DMS114 treated with DMSO at 0.1 percent for 48 hours (cell line): ENCODE data around the gene TUBGCP5.
A peak's percentile ranks its signal among the peaks of the same experiment; 100 is the strongest.
"Not testable (repeated sequence)": the region's sequence is repeated elsewhere in the genome, so short reads cannot be mapped to it uniquely, and the experiment has no call there.

Source experiments
- DNase-seq: peaks from one replicate; lab custom pipeline; 2025; ENCODE audit not compliant: unreplicated experiment; lab: John Stamatoyannopoulos, UW

Gene TUBGCP5

DNA sequence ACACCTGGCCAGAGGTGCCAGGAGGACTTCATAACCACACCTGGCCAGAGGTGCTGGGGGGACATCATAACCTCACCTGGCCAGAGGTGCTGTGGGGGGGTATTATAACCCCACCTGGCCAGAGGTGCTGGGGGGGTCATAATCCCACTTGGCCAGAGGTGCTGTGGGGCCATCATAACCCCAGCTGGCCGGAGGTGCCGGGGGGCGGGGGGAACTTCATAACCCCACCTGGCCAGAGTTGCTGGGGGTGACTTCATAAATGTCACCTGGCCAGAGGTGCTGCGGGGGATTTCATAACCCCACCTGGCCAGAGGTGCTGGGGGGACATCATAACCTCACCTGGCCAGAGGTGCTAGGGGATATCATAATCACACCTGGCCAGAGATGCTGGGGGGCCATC lies 4.2 kb upstream of the TUBGCP5 start:
- DNase-seq: not testable (repeated sequence)

DNA sequence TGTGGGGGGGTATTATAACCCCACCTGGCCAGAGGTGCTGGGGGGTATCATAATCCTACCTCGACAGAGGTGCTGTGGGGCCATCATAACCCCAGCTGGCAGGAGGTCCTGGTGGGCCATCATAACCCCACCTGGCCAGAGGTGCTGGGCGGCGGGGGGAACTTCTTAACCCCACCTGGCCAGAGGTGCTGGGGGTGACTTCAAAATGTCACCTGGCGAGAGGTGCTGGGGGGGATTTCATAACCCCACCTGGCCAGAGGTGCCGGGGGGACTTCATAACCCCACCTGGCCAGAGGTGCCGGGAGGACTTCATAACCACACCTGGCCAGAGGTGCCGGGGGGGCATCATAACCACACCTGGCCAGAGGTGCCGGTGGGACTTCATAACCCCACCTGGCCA lies 2.4 kb upstream of the TUBGCP5 start:
- not testable (repeated sequence) for DNase-seq

DNA sequence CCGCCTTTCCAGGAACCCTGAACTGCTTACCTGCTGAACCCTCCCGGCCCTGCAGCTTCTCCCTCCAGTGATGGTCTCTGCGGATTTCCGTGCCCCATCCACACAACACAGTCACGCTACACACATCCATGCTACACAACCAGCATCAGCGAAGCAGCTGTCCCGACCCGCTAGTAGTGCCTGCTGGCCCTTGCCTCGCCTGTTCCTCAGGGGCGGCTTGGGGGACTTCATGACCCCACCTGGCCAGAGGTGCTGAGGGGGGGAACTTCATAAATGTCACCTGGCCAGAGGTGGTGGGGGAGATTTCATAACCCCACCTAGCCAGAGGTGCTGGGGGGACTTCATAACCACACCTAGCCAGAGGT lies 530 bp upstream of the TUBGCP5 start:
- DNase-seq: no peak

DNA sequence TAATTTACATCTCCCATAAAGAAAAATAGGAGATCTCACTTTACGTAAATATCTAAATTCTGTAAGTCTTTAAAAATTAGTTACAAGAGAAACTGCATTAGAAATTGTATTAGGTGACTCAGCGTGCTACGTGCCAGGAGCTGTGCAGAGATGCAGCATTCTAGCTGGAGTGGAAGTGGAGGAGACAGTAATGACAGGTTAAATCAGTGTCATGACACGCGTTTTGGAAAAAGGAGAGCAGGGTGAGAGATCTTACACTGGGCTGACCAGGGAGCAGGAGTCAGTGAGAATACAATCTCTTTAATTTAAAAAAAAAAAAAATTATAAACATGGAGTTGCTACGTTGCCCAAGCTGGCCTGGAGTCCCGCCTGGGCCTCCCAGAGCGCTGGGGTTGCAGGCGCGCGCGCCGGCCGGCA lies 635 bp downstream of the TUBGCP5 start:
- peak; percentile 16 for DNase-seq

DNA sequence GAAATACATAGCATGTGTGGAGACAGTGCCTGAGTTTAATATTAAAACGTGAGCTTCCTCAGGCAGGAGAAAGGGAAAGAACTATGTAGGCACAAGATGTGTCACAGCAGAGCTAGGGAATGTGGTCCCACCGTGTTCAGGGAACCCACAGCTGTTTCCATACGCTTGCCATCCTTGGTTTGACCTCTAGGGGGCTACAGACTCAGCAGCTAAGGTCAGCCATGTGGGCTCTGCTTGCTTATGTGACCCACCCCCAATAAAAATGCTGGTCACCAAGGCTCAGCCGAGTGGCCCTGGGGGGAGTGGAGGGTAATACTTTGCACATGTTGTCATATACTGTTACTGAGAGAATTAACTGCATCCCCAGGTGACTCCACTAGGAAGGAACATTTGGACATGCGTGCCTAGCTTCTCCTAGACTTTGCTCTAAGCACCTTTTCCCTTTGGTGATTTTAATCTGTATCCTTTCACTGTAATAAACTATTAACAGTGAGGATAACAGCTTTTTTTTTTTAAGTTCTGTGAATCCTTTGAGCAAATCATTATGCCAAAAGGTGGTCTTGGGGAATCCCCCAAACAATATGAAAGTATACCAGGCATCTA lies 3.3 kb downstream of the TUBGCP5 start:
- no peak for DNase-seq

DNA sequence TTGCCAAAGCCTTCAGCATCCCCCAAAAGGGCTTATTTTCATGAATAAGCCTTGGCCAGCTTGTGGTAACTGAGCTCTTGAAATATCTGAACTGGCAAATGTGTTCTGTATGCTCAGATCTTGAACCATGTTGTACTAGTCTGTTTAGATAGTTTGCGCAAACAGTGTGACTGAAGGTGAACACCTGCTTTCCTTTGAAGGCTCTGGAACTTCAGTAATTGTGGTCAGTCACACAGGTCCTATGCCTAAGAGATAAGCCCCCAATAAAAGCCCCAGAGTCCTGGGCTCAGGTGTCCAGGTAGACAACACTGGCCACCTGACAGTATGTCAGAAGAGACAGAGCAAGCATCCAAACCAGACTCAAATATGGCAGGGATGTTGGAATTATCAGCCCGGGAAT lies 5.4 kb downstream of the TUBGCP5 start:
- no peak for DNase-seq

DNA sequence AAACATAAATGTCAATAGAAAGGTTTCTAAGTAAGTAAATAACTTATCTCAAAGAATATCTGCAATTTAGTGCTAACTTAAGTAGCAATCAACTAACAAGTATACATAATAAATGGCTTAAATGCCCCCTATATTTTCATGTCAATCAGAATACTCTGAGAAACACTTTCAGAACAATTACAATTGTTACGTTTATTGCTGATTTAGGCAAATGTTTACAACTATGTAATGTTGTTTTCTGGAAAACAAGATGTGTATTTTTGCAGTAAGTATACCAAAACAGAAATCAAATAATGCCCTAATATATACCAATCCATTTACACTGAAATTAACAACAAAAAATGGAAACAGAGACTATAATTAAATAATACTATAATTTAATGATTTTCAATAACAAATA lies 13.2 kb downstream of the TUBGCP5 start:
- no peak for DNase-seq

DNA sequence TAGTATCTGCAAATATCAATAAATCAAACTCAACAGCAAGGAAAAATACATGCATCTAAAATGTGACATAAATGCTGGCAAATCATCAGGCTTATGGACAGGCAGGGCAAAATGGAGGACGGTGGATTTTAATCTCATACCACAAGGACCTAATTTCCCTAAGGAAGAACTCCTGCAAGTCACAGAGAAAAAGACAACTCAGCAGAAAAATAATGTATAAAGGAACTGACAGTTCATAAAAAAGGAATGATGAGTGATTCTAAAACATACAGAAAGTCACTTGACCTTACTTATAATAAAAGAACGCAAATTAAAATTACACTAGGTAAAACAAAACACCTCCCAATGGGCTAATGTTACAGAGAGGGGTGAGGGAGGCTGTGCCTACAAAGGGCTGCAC lies 17.2 kb downstream of the TUBGCP5 start:
- DNase-seq: no peak

DNA sequence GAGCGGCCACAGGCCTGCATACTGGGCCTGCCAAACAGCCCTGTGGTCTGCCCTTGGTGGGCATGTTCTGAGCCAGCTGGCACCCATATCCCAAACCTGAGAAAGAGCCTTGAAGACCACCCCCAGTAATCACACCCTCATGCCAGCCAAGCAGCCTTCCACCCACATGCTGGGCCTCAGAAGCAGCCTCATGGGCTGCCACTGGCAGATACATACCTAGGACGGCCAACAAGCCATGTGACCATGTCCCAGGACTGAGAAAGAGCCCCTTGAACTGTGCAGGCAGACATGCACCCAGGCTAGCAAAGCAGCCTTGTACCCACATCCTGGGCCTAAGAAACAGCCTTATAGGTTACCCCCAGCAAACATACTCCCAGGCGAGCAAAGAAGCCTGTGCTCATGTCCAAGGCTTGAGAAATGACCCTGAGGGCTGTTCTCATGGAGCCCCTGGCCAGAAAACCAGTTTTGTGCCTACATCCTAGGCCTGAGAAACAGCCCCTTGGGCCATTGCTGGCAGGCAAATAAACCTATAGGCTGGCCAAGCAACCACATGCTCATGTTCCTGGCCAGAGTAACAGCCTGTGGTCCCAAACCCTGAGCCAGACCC lies 24.9 kb downstream of the TUBGCP5 start:
- DNase-seq: no peak

DNA sequence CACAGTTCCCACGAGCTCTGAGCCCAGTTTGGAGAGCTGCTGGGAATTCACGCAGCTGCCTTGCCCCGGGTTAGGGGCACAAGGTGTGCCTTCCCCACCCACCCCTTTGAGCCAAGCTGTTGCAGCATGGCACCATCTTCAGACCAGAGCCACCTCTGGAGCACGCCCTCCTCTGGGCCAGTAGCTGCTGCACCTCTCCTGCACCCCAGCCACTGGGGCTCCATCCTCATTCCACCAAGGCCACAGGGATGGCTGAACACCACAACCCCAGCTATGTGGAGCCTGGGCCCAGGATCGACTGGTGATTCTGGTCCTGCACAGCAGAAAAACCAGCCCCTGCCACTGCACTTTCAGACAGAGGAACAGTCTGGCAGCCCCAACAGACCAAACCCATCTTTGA lies 25.7 kb downstream of the TUBGCP5 start:
- no peak for DNase-seq

DNA sequence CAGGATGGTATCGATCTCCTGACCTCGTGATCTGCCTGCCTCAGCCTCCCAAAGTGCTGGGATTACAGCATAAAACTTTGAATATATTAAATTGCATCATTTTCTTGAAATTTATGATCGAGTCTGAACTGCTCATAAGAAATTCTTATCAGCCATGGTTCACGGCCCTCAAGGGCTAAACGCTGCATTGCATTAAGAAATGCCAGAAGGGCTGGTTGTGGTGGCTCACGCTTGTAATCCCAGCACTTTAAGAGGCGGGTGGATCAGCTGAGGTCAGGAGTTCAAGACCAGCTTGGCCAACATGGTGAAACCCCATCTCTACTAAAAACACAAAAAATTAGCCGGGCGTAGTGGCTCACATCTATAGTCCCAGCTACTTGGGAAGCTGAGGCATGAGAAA lies 26.8 kb downstream of the TUBGCP5 start:
- not testable (repeated sequence) for DNase-seq

DNA sequence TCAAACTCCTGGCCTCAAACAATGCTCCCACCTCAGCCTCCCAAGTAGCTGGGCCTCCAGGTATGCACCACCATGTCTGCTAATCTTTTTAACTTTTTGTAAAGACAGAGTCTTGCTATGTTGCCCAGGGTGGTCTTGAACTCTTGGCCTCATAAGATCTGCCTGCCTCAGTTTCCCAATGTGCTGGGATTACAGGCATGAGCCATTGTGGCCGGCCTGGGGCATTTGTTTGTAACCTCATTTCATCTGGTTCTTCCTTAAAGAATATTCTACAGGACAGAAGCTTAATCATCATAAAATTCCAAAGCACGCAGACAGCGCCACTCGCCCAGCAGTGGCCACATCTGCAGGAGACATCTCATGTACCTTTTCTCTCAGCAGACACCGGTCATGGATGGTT lies 35.6 kb downstream of the TUBGCP5 start:
- DNase-seq: no peak

DNA sequence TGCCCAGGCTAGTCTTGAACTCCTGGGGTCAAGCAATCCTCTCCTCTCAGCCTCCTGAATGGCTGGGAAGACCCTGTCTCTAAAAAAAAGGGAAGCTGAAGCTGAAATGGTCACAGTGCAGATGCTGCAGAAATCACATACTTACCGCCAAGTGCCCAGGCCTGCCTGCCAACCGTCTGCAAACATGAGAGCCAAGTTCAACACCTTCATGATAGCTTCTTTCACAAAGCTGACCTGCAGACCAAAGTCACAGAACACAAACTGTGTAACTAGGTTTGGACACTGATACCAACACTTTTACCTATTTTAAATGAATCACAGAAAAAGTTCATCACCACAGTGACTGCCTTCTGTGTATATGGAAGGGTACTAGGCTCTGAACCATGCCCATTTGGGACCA lies 36.4 kb downstream of the TUBGCP5 start:
- no peak for DNase-seq

DNA sequence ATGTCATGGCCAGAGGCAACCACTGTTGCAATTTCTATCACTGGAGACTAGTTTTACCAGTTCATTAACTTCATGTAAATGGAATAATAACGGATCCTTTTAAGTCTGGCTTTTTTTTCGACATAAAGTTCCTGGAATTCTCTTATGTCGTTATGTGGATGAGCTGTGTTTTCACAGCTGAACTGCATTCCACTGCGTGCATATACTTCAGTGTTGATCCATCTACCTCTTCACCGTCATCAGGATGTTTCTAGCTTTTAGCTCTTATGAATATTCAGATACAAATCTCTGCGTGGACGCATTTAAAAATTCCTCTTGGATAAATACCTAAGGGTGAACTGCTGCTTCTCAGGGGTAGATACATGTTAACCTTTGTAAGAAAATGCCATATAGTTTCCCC lies 43.6 kb downstream of the TUBGCP5 start:
- DNase-seq: no peak

DNA sequence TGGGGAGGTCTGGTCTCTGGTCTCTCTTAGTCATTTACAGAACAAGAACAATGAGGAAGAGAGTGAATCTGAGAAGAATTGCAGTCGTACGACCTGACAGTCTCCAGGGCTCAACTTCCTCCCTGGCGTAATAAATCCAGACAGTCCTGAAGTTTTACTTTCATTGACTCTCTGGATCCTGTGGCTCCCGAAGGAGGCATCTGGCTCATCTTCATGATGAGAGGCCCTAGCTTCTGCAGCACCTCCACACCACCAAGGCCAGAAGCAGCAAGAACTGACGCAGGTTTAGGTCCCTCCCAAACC lies 47.4 kb downstream of the TUBGCP5 start:
- DNase-seq: no peak

DNA sequence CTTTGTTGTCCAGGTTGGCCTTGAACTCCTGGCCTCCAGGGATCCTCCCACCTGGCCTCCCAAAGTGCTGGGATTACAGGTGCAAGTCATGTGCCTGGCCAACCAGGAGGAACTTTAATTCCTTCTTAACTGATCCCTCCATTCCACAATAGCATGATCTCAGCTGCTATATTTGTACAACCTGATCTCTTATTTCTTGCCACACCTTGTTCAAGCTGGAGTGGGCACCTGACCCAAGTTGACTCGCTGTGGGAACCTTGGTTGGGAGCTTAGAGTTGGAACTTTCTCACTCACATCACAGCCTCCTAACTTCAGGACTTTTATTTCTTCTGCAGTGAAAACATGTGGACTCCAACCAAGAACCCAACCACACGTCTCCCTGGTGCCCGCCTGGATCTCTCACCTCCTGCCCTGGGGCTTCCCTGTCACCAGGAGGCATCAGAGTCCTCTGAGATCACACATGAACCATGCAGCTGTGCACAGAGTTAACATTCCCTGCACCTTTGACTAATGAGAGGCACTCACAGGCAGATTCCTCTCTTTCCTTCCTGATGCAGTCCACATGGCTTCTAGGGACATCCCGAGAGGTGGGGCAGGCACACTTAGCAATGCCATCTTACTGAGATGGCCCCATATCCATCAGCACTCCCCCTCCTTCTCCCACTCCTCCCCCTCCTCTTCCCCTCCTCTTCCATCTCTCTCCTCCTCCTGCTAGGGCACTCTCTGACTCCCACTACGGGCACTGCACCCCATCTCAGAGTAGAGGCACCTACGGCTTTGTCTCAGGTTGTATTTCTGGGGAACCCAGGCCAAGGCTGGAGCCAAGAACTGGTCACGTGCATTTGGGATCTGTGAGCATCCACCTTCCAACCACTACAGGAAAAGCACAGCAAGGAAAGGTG lies 49.5 kb downstream of the TUBGCP5 start:
- DNase-seq: no peak

DNA sequence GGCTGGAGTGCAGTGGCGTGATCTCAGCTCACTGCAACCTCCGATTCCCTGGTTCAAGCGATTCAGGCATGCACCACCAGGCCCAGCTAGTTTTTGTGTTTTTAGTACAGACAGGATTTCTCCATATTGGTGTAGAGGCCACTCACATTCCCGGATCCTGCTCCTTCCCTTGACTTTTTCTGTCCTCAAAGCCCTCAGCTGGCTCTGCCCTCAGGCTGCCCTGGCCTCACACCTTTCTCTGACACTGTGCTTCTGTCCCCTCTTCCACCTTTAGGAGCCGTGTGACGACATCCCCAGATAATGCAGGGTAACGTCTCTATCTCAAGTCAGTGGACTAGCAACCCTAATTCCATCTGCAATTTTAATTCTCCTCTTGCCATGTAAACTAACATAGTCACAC lies 50.6 kb downstream of the TUBGCP5 start:
- no peak for DNase-seq

DNA sequence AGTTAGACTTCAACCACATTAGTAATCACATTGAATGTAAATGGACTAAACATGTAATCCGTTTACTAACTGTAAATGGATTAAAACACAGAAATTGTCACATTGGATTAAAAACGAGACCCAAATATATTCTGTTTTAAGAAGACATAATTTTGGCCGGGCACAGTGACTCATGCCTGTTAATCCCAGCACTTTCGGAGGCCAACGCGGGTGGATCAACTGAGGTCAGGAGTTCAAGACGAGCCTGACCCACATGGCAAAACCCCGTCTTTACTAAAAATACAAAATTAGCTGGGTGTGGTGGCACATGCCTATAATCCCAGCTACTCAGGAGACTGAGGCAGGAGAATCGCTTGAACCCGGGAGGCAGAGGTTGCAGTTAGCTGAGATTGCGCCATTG lies 57.4 kb downstream of the TUBGCP5 start:
- DNase-seq: not testable (repeated sequence)

DNA sequence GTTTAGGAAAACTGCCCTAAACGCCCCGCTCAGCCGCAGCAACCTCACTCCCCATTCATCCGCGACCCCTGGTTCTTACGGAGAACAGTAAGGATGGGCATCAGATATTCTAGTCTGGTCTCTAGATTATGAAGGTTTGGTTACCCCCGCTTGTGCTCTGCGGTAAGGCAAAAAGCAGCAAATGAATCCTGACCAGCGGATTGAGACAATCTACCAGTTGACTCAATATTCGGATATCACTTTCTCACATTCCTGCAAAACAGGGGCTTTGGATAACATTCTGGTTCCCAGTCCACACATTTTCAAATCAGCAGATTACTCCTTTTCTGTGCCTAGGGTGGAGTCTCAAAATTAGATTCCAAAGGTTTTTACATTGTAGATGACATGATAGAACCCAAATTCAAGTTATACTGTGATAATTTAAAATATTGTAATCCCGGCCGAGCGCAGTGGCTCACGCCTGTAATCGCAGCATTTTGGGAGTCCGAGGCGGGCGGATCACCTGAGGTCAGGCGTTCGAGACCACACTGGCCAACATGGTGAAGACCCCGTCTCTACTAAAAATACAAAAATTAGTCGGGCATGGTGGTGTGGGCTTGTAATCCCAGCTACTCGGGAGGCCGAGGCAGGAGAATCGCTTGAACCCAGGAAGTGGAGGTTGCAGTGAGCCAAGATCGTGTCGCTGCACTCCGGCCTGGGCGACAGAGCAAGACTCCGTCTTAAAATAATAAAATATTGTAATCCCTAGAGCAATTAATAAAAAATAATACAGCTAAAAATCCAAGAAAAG lies 58.1 kb downstream of the TUBGCP5 start:
- no peak for DNase-seq

DNA sequence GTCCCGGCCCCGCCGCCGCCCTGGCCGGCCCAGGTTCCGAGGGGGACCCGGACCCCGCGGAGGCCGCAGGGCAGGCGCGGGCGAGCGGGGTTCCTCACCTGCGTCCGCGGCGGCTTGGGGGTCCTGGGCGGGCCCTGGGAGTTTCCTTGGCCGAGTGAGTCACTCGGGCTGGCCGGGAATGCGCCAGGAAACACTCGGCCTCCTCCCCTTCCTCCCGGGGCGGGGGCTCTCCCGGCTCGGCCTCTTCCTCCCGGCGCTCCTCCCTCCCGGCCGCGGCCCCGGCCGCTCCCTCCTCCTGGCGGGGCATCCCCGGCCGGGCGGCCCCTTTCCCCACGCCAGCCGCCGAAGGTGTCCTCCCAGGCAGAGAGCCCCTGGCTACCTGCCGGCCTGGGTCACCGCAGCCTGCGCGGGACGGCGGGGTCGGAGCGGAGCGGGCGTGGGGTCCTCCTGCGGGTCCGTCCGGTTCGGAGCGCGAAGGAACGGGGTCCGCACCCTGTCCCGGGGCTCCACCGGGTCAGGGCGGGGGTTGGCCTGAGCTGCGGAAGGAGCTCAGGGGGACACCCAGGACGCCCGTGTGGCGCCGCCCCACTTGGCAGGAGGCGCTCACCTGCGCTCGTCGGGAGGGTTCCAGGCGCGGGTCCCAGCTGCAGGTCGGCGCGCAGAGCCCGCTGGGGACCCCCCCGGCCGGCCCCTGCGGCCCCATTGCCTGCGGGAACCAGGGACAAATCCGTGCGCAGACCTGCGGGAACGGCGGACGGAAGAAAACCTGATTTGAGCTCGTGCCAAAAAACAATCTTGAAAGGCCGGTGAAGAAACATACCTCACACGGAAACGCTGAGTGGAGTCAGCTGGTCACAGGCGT lies 58.9 kb downstream of the TUBGCP5 start, which contains the start of gene CYFIP1:
CYFIP1 (minus strand) TSS at position 180 of the 862 bp plus-strand sequence. CDS start 33,083 bp downstream, outside the sequence.
- DNase-seq: peak; percentile 54
